Measurements from ENCODE around the gene RAP1GAP. TPM values are rescaled to one million over a fixed set of nuclear protein-coding genes. Genes with fewer than 3 reads are reported as not detected.

Gene RAP1GAP
- total RNA-seq, 1 donor from 2014 or later = 0.64 TPM

DNA sequence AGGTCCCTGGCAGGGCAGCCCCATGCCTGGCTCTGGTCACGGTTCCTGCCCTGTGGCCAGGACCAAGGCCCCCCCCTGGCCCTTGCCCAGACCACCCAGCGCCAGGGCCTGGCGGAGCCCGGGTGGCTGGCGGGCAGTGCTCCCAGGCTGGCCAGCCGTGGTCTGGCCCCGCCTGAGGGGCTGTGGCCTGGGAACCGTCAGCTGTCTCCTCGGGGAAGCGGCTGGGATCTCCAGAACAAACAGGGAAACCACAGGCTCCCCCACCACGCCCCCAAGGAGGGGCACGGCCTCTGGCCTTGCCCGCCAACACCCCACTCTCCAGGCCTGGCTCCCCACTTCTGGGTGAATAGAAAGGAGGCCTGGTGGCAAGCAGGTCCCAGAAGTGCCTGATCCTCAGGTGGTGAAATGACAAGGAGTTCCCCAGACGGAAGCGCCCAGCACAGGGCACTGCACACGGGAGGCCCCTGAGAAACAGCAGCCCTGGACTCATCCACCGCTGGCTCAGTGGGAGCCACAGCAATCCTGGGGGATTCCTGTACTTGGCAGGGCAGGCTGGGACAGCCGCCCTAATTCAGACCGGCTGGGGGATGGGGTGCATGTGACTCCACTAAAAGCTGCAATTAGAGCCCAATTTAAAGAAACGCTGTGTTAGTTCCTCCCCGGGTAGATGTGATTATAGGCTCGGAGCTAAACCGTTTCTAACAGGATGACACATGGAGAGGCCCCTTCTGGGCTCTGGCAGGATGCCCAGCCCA, 78.9 kb downstream of the RAP1GAP start:
- DNase-seq (ENCODE audit: low spot score in 2 of 2) = no peak
- Histone ChIP-seq H3K36me3 (no peaks in the 10 kb centered on the region), H3K4me1 (no peaks in the 10 kb centered on the region), H3K9me3 (no peaks in the 10 kb centered on the region), H3K27me3 (no peaks in the 10 kb centered on the region), H3K4me3 (no peak overlapping the region), H3K27ac (no peak overlapping the region)
- intact Hi-C loops (cut with DNase I) = no loop called here
- TF ChIP-seq, protein P1, sequence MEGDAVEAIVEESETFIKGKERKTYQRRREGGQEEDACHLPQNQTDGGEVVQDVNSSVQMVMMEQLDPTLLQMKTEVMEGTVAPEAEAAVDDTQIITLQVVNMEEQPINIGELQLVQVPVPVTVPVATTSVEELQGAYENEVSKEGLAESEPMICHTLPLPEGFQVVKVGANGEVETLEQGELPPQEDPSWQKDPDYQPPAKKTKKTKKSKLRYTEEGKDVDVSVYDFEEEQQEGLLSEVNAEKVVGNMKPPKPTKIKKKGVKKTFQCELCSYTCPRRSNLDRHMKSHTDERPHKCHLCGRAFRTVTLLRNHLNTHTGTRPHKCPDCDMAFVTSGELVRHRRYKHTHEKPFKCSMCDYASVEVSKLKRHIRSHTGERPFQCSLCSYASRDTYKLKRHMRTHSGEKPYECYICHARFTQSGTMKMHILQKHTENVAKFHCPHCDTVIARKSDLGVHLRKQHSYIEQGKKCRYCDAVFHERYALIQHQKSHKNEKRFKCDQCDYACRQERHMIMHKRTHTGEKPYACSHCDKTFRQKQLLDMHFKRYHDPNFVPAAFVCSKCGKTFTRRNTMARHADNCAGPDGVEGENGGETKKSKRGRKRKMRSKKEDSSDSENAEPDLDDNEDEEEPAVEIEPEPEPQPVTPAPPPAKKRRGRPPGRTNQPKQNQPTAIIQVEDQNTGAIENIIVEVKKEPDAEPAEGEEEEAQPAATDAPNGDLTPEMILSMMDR (IDR thresholded peaks at IDR 0.05) = no peak

DNA sequence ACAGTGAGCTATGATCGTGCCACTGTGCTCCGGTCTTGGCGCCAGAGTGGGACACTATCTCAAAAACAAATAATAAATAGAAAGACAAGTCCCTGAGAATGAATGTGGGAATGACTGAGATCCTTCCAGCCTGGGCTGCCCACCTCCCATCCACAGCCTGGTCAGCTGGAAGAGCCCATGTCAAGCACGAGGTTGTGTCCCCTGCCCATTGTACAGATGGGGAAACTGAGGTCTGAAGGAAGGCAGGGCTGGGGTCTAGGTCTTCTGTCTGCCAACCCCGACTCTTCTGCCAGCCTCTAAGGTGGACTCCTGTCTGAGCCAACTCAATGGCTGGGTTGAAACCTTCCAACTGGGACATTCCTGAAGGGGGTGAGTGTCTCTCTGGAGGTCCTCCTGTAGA, 79.5 kb downstream of the RAP1GAP start:
- H3K27ac ChIP-seq = no peak overlapping the region
- H3K9me3 ChIP-seq = no peaks in the 10 kb centered on the region
- TF ChIP-seq, protein P1 (IDR thresholded peaks at IDR 0.05) = no peak
- no peak overlapping the region for H3K4me3 ChIP-seq
- no peaks in the 10 kb centered on the region for H3K4me1 ChIP-seq
- H3K36me3 ChIP-seq = no peaks in the 10 kb centered on the region
- no peaks in the 10 kb centered on the region for H3K27me3 ChIP-seq
- DNase-seq (ENCODE audit: low spot score in 2 of 2) = no peak
- intact Hi-C loops (cut with DNase I) = no loop called here

DNA sequence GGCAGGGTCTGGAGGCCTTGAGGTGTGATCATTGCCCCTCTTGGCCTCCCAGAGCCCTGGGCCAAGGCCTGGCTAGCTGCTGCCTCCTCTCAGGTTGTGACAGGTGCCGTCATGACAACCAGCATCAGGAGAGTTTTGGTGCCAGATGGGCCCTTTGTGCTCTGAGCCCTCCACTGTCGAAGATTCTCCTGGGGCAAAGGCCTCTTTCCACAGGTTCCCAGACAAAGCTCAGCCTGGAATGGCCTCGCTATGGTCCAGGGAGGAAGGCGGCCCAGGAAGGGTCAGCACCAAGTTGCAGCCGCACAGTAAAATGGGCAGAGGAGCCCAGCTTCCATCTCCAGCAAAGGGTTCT, 81.6 kb downstream of the RAP1GAP start:
- TF ChIP-seq, protein P1 (IDR thresholded peaks at IDR 0.05) = no peak
- Histone ChIP-seq H3K27ac (no peak overlapping the region), H3K27me3 (no peaks in the 10 kb centered on the region), H3K4me1 (no peaks in the 10 kb centered on the region), H3K9me3 (no peaks in the 10 kb centered on the region), H3K36me3 (no peaks in the 10 kb centered on the region), H3K4me3 (no peak overlapping the region)
- intact Hi-C loops (cut with DNase I) = no loop called here
- DNase-seq (ENCODE audit: low spot score in 2 of 2) = no peak

DNA sequence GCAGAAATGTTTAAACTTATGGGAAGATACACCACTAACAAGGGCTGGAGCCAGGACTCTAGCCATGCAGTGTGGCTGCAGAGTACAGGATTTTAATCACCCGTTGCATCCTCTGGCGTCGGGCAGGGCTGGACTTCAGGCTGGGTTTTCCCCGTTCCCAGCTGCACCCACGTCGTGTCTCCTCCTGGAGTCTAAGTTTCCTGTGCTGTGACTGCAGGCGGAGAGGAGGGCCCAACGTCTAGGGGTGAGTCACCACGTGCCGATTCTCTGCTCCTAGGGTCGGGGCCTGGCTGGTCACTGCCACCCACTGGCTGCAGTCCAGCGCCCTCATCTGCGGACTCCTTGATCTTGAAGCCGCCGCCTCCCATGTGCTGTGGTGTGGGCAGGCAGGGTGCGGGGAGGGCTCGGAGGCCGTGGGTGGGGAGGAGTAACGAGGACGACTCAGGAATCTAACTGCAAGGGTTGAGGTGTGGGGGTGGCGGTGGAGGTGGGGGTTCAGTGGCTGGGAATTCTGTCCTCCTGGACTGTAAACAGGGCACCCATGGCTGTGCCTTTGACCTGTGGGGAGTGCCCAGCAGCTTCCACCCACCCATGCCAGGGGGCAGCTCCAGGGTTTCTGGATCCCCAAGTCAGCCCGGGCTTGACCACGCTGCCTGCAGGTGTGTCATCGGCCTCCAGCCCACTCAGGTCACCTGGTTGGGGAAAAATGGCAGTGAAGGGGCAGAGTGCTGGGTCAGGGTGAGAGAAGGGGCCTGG, 82.1 kb downstream of the RAP1GAP start:
- Histone ChIP-seq H3K27ac (no peak overlapping the region), H3K27me3 (no peaks in the 10 kb centered on the region), H3K9me3 (no peaks in the 10 kb centered on the region), H3K4me3 (no peak overlapping the region), H3K4me1 (no peaks in the 10 kb centered on the region), H3K36me3 (no peaks in the 10 kb centered on the region)
- TF ChIP-seq, protein P1 (IDR thresholded peaks at IDR 0.05) = no peak
- intact Hi-C loops (cut with DNase I) = no loop called here
- DNase-seq (ENCODE audit: low spot score in 2 of 2) = peak in 1 of 2 donors; percentile 72

DNA sequence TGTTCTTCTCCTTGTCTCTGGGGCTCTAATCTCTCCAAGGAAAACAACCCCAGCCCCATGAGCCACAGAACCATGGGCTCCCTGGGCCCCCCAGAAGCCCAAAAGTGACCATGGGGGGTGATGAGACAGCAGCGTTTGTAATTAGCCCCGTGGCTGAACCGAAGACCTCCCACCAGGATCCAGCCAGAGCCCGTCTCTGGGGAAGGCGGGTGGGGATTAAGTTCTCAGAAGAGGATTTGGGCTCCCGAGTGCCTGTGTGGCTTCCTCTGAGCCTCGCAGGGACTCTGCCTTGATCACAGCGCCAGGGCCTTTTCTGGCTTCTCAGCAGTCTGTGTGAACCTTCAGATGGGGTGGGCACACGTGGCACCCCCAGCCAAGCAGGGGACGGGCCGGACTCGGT, 82.9 kb downstream of the RAP1GAP start:
- Histone ChIP-seq H3K4me1 (no peaks in the 10 kb centered on the region), H3K27me3 (no peaks in the 10 kb centered on the region), H3K36me3 (no peaks in the 10 kb centered on the region), H3K4me3 (no peak overlapping the region), H3K27ac (no peak overlapping the region), H3K9me3 (no peaks in the 10 kb centered on the region)
- TF ChIP-seq, protein P1 (IDR thresholded peaks at IDR 0.05) = no peak
- no peak for DNase-seq (ENCODE audit: low spot score in 2 of 2)
- intact Hi-C loops (cut with DNase I) = no loop called here
